GM18517 (cell line): ENCODE data around the gene SMAD1.

Experiments used
- ATAC-seq: cut with Tn5 transposase; IDR thresholded peaks from one replicate; pipeline ENCODE4 v1.9.1; 2021; ENCODE audit warnings: mild to moderate bottlenecking, moderate library complexity; ENCODE audit not compliant: unreplicated experiment

The SMAD1 gene

GRCh38 chr4:145481164-145481941 lies at the start of gene SMAD1:
Gene SMAD1 (plus strand): TSS chr4:145481853. CDS start chr4:145514614, 32,761 bp downstream.
- ATAC-seq = no peak

GRCh38 chr4:145433684-145434083 lies 48.0 kb upstream of the SMAD1 start:
- ATAC-seq = no peak

- ATAC-seq = no peak
These were observed 46.0 kb upstream of the SMAD1 start for GRCh38 chr4:145435646-145436045.

- no peak for ATAC-seq
These were observed 45.5 kb upstream of the SMAD1 start for GRCh38 chr4:145436114-145436513.

GRCh38 chr4:145436796-145437195 lies 44.9 kb upstream of the SMAD1 start:
- no peak for ATAC-seq

- ATAC-seq = no peak
These were observed 44.2 kb upstream of the SMAD1 start for GRCh38 chr4:145437466-145437865.

- ATAC-seq = no peak
These were observed 43.4 kb upstream of the SMAD1 start for GRCh38 chr4:145438298-145438697.

GRCh38 chr4:145440292-145441007 lies 41.2 kb upstream of the SMAD1 start:
- no peak for ATAC-seq

- ATAC-seq = peak; percentile 91
These were observed 35.5 kb upstream of the SMAD1 start for GRCh38 chr4:145446184-145446583.

GRCh38 chr4:145451895-145452294 lies 29.8 kb upstream of the SMAD1 start:
- ATAC-seq = no peak

GRCh38 chr4:145452447-145453162 lies 29.0 kb upstream of the SMAD1 start:
- no peak for ATAC-seq

- no peak for ATAC-seq
These were observed 28.5 kb upstream of the SMAD1 start for GRCh38 chr4:145453163-145453520.

GRCh38 chr4:145473203-145473602 lies 8.4 kb upstream of the SMAD1 start:
- no peak for ATAC-seq

- ATAC-seq = no peak
These were observed 1.4 kb upstream of the SMAD1 start for GRCh38 chr4:145480257-145480656.

- ATAC-seq = no peak
These were observed 222 bp downstream of the SMAD1 start for GRCh38 chr4:145481942-145482208.

- ATAC-seq = no peak
These were observed 770 bp downstream of the SMAD1 start for GRCh38 chr4:145482209-145483037.

- ATAC-seq = no peak
These were observed 1.9 kb downstream of the SMAD1 start for GRCh38 chr4:145483514-145483913.

GRCh38 chr4:145484225-145484846 lies 2.7 kb downstream of the SMAD1 start:
- ATAC-seq = no peak

- ATAC-seq = no peak
These were observed 3.5 kb downstream of the SMAD1 start for GRCh38 chr4:145485120-145485519.

- no peak for ATAC-seq
These were observed 5.0 kb downstream of the SMAD1 start for GRCh38 chr4:145486603-145487002.

GRCh38 chr4:145487631-145488030 lies 6.0 kb downstream of the SMAD1 start:
- peak; percentile 98 for ATAC-seq
